ENCODE results near the gene KMT2C. TPM values are rescaled to one million over a fixed set of nuclear protein-coding genes. Genes with fewer than 3 reads are reported as not detected.

The KMT2C gene
- total and polyA plus RNA-seq, 8 donors: 5.0 to 248 (median 80.1) TPM

GRCh38 chr7:152117356-152117755 is 318.4 kb downstream of the KMT2C start:
- no peaks in the 10 kb centered on the region for H3K9me3 ChIP-seq

GRCh38 chr7:152115021-152115718 is 320.6 kb downstream of the KMT2C start:
- peak in 1 of 2 donors; percentile 27 for DNase-seq
- no peak overlapping the region for H3K27ac ChIP-seq
- H3K4me3 ChIP-seq: no peak overlapping the region
- no peak for TF ChIP-seq EP300 (IDR thresholded peaks at IDR 0.05)
- no peak for TF ChIP-seq POLR2A (IDR thresholded peaks at IDR 0.05)
- no peak for TF ChIP-seq POLR2AphosphoS5 (IDR thresholded peaks at IDR 0.05)
- no peak for TF ChIP-seq CTCF (IDR thresholded peaks at IDR 0.05)
- peaks cover 48 to 95% (median 83%) of the 10 kb centered on the region in 4 donors for H3K36me3 ChIP-seq
- intact Hi-C loops (cut with DNase I; ENCODE audit: low total_unique reads): no loop called here
- 69 to 84% (median 80%) methylated on average over 9 of the region's 9 CpGs for WGBS, 5 donors
- no peaks in the 10 kb centered on the region for H3K4me1 ChIP-seq
- no peaks in the 10 kb centered on the region for H3K9me3 ChIP-seq
- no peaks in the 10 kb centered on the region for H3K27me3 ChIP-seq

More at GRCh38 chr7:152117356-152117755, 318.4 kb downstream of the KMT2C start:
- Histone ChIP-seq H3K27me3 (no peaks in the 10 kb centered on the region), H3K36me3 (peaks cover 58 to 97% (median 90%) of the 10 kb centered on the region in 4 donors), H3K4me3 (no peak overlapping the region), H3K27ac (no peak overlapping the region), H3K4me1 (no peaks in the 10 kb centered on the region)
- intact Hi-C loops (cut with DNase I; ENCODE audit: low total_unique reads): no loop called here
- TF ChIP-seq POLR2A (IDR thresholded peaks at IDR 0.05) (no peak), EP300 (IDR thresholded peaks at IDR 0.05) (no peak), CTCF (IDR thresholded peaks at IDR 0.05) (no peak), POLR2AphosphoS5 (IDR thresholded peaks at IDR 0.05) (no peak)
- no peak for DNase-seq
- 92 to 96% (median 94%) methylated on average over 8 of the region's 8 CpGs for WGBS, 5 donors

GRCh38 chr7:152112829-152113228 is 323.0 kb downstream of the KMT2C start:
- intact Hi-C loops (cut with DNase I; ENCODE audit: low total_unique reads): no loop called here
- Histone ChIP-seq H3K4me3 (no peak overlapping the region), H3K27me3 (no peaks in the 10 kb centered on the region), H3K9me3 (no peaks in the 10 kb centered on the region), H3K36me3 (peaks cover 25 to 95% (median 78%) of the 10 kb centered on the region in 4 donors), H3K4me1 (no peaks in the 10 kb centered on the region), H3K27ac (no peak overlapping the region)
- DNase-seq: no peak
- TF ChIP-seq CTCF (IDR thresholded peaks at IDR 0.05) (no peak), POLR2AphosphoS5 (IDR thresholded peaks at IDR 0.05) (no peak), POLR2A (IDR thresholded peaks at IDR 0.05) (no peak)

GRCh38 chr7:152108359-152108758 is 327.4 kb downstream of the KMT2C start:
- Histone ChIP-seq H3K27me3 (no peaks in the 10 kb centered on the region), H3K27ac (no peak overlapping the region), H3K4me3 (no peak overlapping the region), H3K36me3 (peaks cover 6 to 83% (median 70%) of the 10 kb centered on the region in 4 donors), H3K4me1 (no peaks in the 10 kb centered on the region), H3K9me3 (no peaks in the 10 kb centered on the region)
- no peak for TF ChIP-seq POLR2A (IDR thresholded peaks at IDR 0.05)
- TF ChIP-seq CTCF (IDR thresholded peaks at IDR 0.05): no peak
- TF ChIP-seq POLR2AphosphoS5 (IDR thresholded peaks at IDR 0.05): no peak
- no peak for TF ChIP-seq EP300 (IDR thresholded peaks at IDR 0.05)
- intact Hi-C loops (cut with DNase I; ENCODE audit: low total_unique reads): no loop called here
- WGBS, 5 donors: 82 to 89% (median 88%) methylated on average over 7 of the region's 7 CpGs
- DNase-seq: no peak

Data from stomach (tissue), 9 donors.